ENCODE data around the gene LCE1A.

The LCE1A gene

GRCh38 chr1:152824964-152825363 lies 2.3 kb upstream of the LCE1A start:
- no peak overlapping the region for H3K4me3 ChIP-seq (ENCODE audit: low read length)
- no peak overlapping the region for H3K9ac ChIP-seq (ENCODE audit: low read depth, low read length)
- no peaks in the 10 kb centered on the region for H3K4me1 ChIP-seq (ENCODE audit: control insufficient read depth, insufficient read depth, low read length)
- H3K9me3 ChIP-seq (replicated peaks; ENCODE audit: low read length) = no peaks in the 10 kb centered on the region
- H3K36me3 ChIP-seq (ENCODE audit: insufficient read depth, low read length) = no peaks in the 10 kb centered on the region
- H3K4me2 ChIP-seq (ENCODE audit: low read length) = no peak overlapping the region
- peaks cover 20% of the 10 kb centered on the region for H3K27me3 ChIP-seq (ENCODE audit: control insufficient read depth, insufficient read depth, low read length)

- H3K36me3 ChIP-seq (ENCODE audit: insufficient read depth, low read length) = no peaks in the 10 kb centered on the region
- no peaks in the 10 kb centered on the region for H3K4me1 ChIP-seq (ENCODE audit: control insufficient read depth, insufficient read depth, low read length)
- H3K4me3 ChIP-seq (ENCODE audit: low read length) = no peak overlapping the region
- H3K9me3 ChIP-seq (replicated peaks; ENCODE audit: low read length) = no peaks in the 10 kb centered on the region
- no peak overlapping the region for H3K4me2 ChIP-seq (ENCODE audit: low read length)
- H3K9ac ChIP-seq (ENCODE audit: low read depth, low read length) = no peak overlapping the region
- no peaks in the 10 kb centered on the region for H3K27me3 ChIP-seq (ENCODE audit: control insufficient read depth, insufficient read depth, low read length)
These were observed 9.6 kb downstream of the LCE1A start for GRCh38 chr1:152836870-152837269.

- peaks cover 2% of the 10 kb centered on the region for H3K27me3 ChIP-seq (ENCODE audit: control insufficient read depth, insufficient read depth, low read length)
These were observed 15.3 kb downstream of the LCE1A start, which contains the start of gene LCE6A for GRCh38 chr1:152842556-152842955. Gene LCE6A, plus strand, starts transcription at chr1:152842856. Its CDS starts 665 bp downstream, at chr1:152843521.

DNA sequence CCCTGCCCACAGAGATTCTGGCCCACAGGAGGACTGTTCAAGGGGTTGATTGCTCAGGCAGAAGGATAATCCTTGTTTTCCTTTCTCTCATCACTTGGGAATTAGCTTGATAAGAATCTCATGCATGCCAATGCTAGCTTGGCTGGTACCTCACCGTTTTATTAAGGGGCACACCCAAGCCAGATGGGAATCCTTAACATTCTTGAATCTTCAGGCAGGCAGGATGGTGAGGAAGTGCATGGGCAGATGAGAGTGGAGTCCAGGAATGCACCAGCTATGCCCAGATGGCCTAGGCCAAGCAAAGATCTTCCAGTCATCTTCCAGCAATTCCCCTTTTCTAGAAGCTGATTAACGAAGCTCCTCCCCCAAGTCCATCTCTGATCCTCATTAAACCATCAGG lies 28.4 kb downstream of the LCE1A start:
- no peaks in the 10 kb centered on the region for H3K27me3 ChIP-seq (ENCODE audit: control insufficient read depth, insufficient read depth, low read length)
- H3K4me3 ChIP-seq (ENCODE audit: low read length) = no peak overlapping the region
- H3K9me3 ChIP-seq (replicated peaks; ENCODE audit: low read length) = no peaks in the 10 kb centered on the region
- H3K9ac ChIP-seq (ENCODE audit: low read depth, low read length) = no peak overlapping the region
- H3K36me3 ChIP-seq (ENCODE audit: insufficient read depth, low read length) = no peaks in the 10 kb centered on the region
- H3K4me2 ChIP-seq (ENCODE audit: low read length) = no peak overlapping the region
- no peaks in the 10 kb centered on the region for H3K4me1 ChIP-seq (ENCODE audit: control insufficient read depth, insufficient read depth, low read length)

More at GRCh38 chr1:152842556-152842955, 15.3 kb downstream of the LCE1A start, which contains the start of gene LCE6A:
- H3K36me3 ChIP-seq (ENCODE audit: insufficient read depth, low read length) = no peaks in the 10 kb centered on the region
- H3K9me3 ChIP-seq (replicated peaks; ENCODE audit: low read length) = no peaks in the 10 kb centered on the region
- no peak within 1 kb of the TSS for H3K9ac ChIP-seq (ENCODE audit: low read depth, low read length)
- H3K4me2 ChIP-seq (ENCODE audit: low read length) = no peak within 1 kb of the TSS
- H3K4me3 ChIP-seq (ENCODE audit: low read length) = no peak within 1 kb of the TSS
- H3K4me1 ChIP-seq (ENCODE audit: control insufficient read depth, insufficient read depth, low read length) = no peaks in the 10 kb centered on the region

DNA sequence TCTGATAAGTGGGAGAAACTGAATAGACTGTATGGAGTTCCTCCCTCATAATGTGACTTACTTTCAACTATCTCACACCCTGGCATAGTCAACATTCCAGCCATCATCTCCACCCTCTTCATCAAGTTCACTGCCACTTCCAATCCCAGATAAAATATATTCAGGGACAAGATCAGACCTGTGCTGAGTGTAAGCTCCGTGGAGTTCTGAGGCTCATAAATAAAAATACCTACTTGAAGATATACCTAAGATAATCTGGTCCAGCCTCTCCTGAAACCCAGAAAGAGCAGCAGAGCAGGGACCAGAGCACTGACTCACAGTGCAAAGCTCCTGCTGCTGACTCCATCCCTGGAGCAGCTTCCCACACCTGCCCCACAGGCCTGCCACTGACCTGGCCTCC lies 30.8 kb downstream of the LCE1A start:
- Histone ChIP-seq H3K9ac (ENCODE audit: low read depth, low read length) (no peak overlapping the region), H3K4me3 (ENCODE audit: low read length) (no peak overlapping the region), H3K4me2 (ENCODE audit: low read length) (no peak overlapping the region), H3K36me3 (ENCODE audit: insufficient read depth, low read length) (no peaks in the 10 kb centered on the region), H3K4me1 (ENCODE audit: control insufficient read depth, insufficient read depth, low read length) (no peaks in the 10 kb centered on the region), H3K27me3 (ENCODE audit: control insufficient read depth, insufficient read depth, low read length) (no peaks in the 10 kb centered on the region), H3K9me3 (replicated peaks; ENCODE audit: low read length) (no peaks in the 10 kb centered on the region)

- Histone ChIP-seq H3K36me3 (ENCODE audit: insufficient read depth, low read length) (no peaks in the 10 kb centered on the region), H3K4me1 (ENCODE audit: control insufficient read depth, insufficient read depth, low read length) (no peaks in the 10 kb centered on the region), H3K27me3 (ENCODE audit: control insufficient read depth, insufficient read depth, low read length) (no peaks in the 10 kb centered on the region)
These were observed 32.4 kb downstream of the LCE1A start, which contains the start of gene LCE7A for GRCh38 chr1:152859696-152860095. Gene LCE7A, plus strand, starts transcription at chr1:152859996. Its CDS starts 702 bp downstream, at chr1:152860698.

GRCh38 chr1:152860129-152860528 lies 32.9 kb downstream of the LCE1A start:
- no peaks in the 10 kb centered on the region for H3K9me3 ChIP-seq (replicated peaks; ENCODE audit: low read length)
- no peak overlapping the region for H3K4me2 ChIP-seq (ENCODE audit: low read length)
- no peaks in the 10 kb centered on the region for H3K36me3 ChIP-seq (ENCODE audit: insufficient read depth, low read length)
- H3K9ac ChIP-seq (ENCODE audit: low read depth, low read length) = no peak overlapping the region
- no peaks in the 10 kb centered on the region for H3K4me1 ChIP-seq (ENCODE audit: control insufficient read depth, insufficient read depth, low read length)
- no peaks in the 10 kb centered on the region for H3K27me3 ChIP-seq (ENCODE audit: control insufficient read depth, insufficient read depth, low read length)
- H3K4me3 ChIP-seq (ENCODE audit: low read length) = no peak overlapping the region

More at GRCh38 chr1:152859696-152860095, 32.4 kb downstream of the LCE1A start, which contains the start of gene LCE7A:
- no peaks in the 10 kb centered on the region for H3K9me3 ChIP-seq (replicated peaks; ENCODE audit: low read length)
- no peak within 1 kb of the TSS for H3K9ac ChIP-seq (ENCODE audit: low read depth, low read length)
- H3K4me3 ChIP-seq (ENCODE audit: low read length) = no peak within 1 kb of the TSS
- H3K4me2 ChIP-seq (ENCODE audit: low read length) = no peak within 1 kb of the TSS

GRCh38 chr1:152861374-152861773 lies 34.1 kb downstream of the LCE1A start:
- Histone ChIP-seq H3K36me3 (ENCODE audit: insufficient read depth, low read length) (no peaks in the 10 kb centered on the region), H3K9ac (ENCODE audit: low read depth, low read length) (no peak overlapping the region), H3K4me1 (ENCODE audit: control insufficient read depth, insufficient read depth, low read length) (no peaks in the 10 kb centered on the region), H3K27me3 (ENCODE audit: control insufficient read depth, insufficient read depth, low read length) (no peaks in the 10 kb centered on the region), H3K4me2 (ENCODE audit: low read length) (no peak overlapping the region), H3K9me3 (replicated peaks; ENCODE audit: low read length) (no peaks in the 10 kb centered on the region), H3K4me3 (ENCODE audit: low read length) (no peak overlapping the region)

DNA sequence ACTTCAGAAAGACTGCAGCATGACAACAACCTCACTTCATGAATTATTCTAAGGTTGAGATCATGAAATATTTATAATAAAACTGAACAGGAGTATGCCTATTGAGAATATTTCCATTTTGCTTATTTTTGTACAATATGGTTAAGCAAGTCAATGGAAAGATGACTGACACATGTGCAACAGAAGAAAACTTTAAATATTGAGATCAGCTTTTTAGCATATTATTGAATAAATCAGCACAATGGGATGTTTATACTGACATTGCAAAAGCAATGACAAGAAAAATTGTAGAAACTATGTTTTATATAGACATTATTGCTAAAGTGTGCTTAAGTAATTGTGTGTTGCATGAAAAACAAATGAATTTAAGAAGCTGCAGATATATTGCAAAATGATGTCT lies 37.2 kb downstream of the LCE1A start:
- Histone ChIP-seq H3K4me1 (ENCODE audit: control insufficient read depth, insufficient read depth, low read length) (no peaks in the 10 kb centered on the region), H3K9ac (ENCODE audit: low read depth, low read length) (no peak overlapping the region), H3K9me3 (replicated peaks; ENCODE audit: low read length) (no peaks in the 10 kb centered on the region), H3K27me3 (ENCODE audit: control insufficient read depth, insufficient read depth, low read length) (no peaks in the 10 kb centered on the region), H3K36me3 (ENCODE audit: insufficient read depth, low read length) (no peaks in the 10 kb centered on the region), H3K4me3 (ENCODE audit: low read length) (no peak overlapping the region), H3K4me2 (ENCODE audit: low read length) (no peak overlapping the region)

- Histone ChIP-seq H3K4me3 (ENCODE audit: low read length) (no peak overlapping the region), H3K9me3 (replicated peaks; ENCODE audit: low read length) (no peaks in the 10 kb centered on the region), H3K9ac (ENCODE audit: low read depth, low read length) (no peak overlapping the region), H3K27me3 (ENCODE audit: control insufficient read depth, insufficient read depth, low read length) (no peaks in the 10 kb centered on the region), H3K4me2 (ENCODE audit: low read length) (no peak overlapping the region), H3K36me3 (ENCODE audit: insufficient read depth, low read length) (no peaks in the 10 kb centered on the region), H3K4me1 (ENCODE audit: control insufficient read depth, insufficient read depth, low read length) (no peaks in the 10 kb centered on the region)
These were observed 39.0 kb downstream of the LCE1A start for GRCh38 chr1:152866321-152866720.

DNA sequence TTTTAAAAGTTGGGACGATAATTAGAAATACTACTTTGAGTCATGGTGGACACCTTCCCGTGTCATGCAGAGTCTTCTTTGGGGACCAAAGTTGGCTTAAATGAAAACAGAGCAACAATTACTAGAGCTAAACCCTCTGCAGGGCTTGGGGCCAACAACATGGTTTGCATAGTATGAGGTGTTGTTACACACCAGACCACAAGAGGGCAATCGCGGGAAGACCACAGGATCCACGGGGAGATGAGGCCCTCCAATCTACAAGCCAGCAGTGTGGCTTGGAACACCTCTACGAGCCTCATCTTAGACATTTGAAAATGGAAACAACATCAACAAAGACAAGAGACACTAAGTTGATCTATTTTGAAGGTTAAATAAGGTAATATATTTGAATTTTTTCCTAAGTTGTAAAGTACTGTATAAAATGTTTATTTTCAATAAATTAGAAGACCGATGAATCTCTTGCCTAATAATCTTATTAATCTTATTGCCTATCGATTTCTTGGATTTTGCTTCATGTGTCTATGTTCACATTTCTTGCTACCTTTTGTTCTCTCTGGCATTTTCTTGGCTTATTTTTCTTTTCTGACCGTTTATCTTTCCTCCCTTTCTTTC lies 42.6 kb downstream of the LCE1A start:
- H3K36me3 ChIP-seq (ENCODE audit: insufficient read depth, low read length) = no peaks in the 10 kb centered on the region
- H3K27me3 ChIP-seq (ENCODE audit: control insufficient read depth, insufficient read depth, low read length) = no peaks in the 10 kb centered on the region
- H3K9ac ChIP-seq (ENCODE audit: low read depth, low read length) = no peak overlapping the region
- no peak overlapping the region for H3K4me2 ChIP-seq (ENCODE audit: low read length)
- H3K9me3 ChIP-seq (replicated peaks; ENCODE audit: low read length) = no peaks in the 10 kb centered on the region
- peaks cover 11% of the 10 kb centered on the region for H3K4me1 ChIP-seq (ENCODE audit: control insufficient read depth, insufficient read depth, low read length)
- no peak overlapping the region for H3K4me3 ChIP-seq (ENCODE audit: low read length)

Measured in skeletal muscle satellite cell (primary cell).